GM19240 (cell line): Measurements from ENCODE around the gene BAIAP3.

ENCODE experiments used
- DNase-seq: peaks from one replicate; pipeline ENCODE4 v3.0.0; 2011; ENCODE audit warnings: low spot score; ENCODE audit not compliant: insufficient read length

Gene BAIAP3

GRCh38 chr16:1331712-1332617 is 1.5 kb upstream of the BAIAP3 start:
- DNase-seq = peak; percentile 98

GRCh38 chr16:1332618-1333148 is 762 bp upstream of the BAIAP3 start:
- DNase-seq = no peak

- DNase-seq = no peak
Observed at GRCh38 chr16:1333854-1334700, 632 bp downstream of the BAIAP3 start.

GRCh38 chr16:1334739-1335138 is 1.3 kb downstream of the BAIAP3 start:
- no peak for DNase-seq

GRCh38 chr16:1335211-1335971 is 1.9 kb downstream of the BAIAP3 start:
- DNase-seq = no peak

GRCh38 chr16:1335996-1336395 is 2.6 kb downstream of the BAIAP3 start:
- no peak for DNase-seq

- DNase-seq = no peak
Observed at GRCh38 chr16:1336619-1337018, 3.2 kb downstream of the BAIAP3 start.

GRCh38 chr16:1337486-1337885 is 4.0 kb downstream of the BAIAP3 start:
- no peak for DNase-seq

GRCh38 chr16:1338119-1338730 is 4.8 kb downstream of the BAIAP3 start:
- no peak for DNase-seq

GRCh38 chr16:1338855-1339675 is 5.6 kb downstream of the BAIAP3 start:
- no peak for DNase-seq

- DNase-seq = no peak
Observed at GRCh38 chr16:1340730-1341494, 7.5 kb downstream of the BAIAP3 start.

- no peak for DNase-seq
Observed at GRCh38 chr16:1341495-1342420, 8.3 kb downstream of the BAIAP3 start.

- DNase-seq = peak; percentile 100
Observed at GRCh38 chr16:1342526-1343427, 9.3 kb downstream of the BAIAP3 start.

- no peak for DNase-seq
Observed at GRCh38 chr16:1343428-1344242, 10.2 kb downstream of the BAIAP3 start.

GRCh38 chr16:1344499-1344898 is 11.1 kb downstream of the BAIAP3 start:
- no peak for DNase-seq

GRCh38 chr16:1345087-1345486 is 11.6 kb downstream of the BAIAP3 start:
- no peak for DNase-seq
